NCI-H460 (cell line): Measurements from ENCODE around the gene TTI1. TPM values are rescaled to one million over a fixed set of nuclear protein-coding genes. Genes with fewer than 3 reads are reported as not detected.
"Not testable (repeated sequence)": the region's sequence is repeated elsewhere in the genome, so short reads cannot be mapped to it uniquely, and the experiment has no call there.

Experiments
- DNase-seq: peaks from one replicate; pipeline ENCODE4 v3.0.0-alpha.2; 2016; ENCODE audit warnings: low read depth; ENCODE audit errors: extremely low read depth
- total RNA-seq: library from RNA; depleted of rRNA; stranded (reverse); fragments of >200 nt; shearing (Covaris generic); gene quantifications from 2 replicates; pipeline ENCODE4 v1.2.3, GENCODE V29; 2014

The TTI1 gene
- total RNA-seq, 1 experiment from 2014 or later: 27.3 TPM

DNA sequence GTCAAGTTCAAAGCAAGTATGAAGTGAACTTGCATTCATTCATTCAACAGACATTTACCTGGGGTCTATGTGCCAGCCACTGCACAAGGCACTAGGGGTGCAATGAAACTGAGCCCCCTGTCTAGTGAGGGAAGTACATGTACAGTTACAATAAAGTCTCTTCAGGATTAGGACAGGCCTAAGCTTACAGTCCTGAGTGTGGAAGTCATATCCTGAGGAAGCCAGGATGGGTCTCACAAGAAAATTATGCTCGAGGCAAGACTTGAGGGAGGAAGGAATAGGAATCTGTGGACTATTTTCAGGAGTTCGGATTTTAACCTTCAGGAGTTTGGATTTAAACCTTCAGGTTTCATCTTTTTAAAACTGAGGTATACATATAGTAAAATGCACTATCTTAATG lies 19.4 kb downstream of the TTI1 start:
- DNase-seq: no peak

DNA sequence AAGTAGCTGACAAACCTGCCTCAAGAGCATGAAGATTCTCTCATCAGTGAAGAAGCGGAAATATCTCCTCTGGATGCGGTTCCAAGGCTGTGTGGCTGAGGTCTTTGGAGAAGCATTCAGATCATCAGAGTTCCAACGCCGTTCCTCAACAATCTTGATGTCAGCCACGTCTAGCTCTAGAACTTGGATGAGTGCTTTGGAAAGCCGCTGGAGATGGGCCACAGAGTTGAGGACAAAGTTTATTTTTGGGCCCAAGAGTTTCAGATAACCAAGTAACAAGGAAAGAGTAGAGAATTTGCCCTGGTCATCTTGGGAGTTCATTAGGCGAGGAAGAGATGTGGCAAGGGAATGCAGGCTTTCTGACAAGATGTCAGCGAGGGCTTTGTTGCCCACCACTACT lies 20.9 kb downstream of the TTI1 start:
- no peak for DNase-seq

DNA sequence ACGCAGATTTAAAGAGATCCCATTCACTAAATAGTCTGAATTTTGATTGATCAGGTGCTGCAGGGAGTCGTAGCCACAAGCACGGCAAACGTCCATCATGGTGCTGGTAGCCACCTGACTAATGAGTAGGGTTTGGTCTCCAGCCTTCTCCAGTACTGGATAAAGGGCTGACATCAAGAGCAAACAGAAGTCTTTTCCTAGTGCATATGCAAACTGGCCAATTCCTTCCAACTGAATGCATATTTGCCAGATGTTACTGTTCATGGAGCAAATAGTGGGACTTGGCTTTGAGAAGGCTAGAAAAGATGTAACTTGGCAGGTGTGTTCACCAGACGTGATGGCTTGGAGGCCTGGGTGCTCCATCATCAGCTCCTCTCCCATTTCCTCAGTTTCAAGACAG lies 21.6 kb downstream of the TTI1 start:
- DNase-seq: no peak

DNA sequence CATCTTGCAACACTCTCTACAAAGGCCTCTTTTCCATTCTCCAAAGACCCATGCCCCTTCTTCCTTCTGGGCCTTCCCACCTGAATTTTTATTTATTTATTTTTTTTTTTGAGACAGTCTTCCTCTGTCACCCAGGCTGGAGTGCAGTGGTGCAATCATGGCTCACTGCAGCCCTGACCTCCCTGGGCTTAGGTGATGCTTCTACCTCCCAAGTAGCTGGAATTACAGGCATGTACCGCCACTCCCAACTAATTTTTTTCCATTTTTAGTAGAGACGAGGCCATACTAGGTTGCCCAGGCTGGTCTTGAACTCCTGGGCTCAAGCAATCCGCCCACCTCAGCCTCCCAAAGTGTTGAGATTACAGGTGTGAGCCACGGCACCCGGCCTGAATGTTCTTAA lies 23.8 kb downstream of the TTI1 start:
- DNase-seq: not testable (repeated sequence)

DNA sequence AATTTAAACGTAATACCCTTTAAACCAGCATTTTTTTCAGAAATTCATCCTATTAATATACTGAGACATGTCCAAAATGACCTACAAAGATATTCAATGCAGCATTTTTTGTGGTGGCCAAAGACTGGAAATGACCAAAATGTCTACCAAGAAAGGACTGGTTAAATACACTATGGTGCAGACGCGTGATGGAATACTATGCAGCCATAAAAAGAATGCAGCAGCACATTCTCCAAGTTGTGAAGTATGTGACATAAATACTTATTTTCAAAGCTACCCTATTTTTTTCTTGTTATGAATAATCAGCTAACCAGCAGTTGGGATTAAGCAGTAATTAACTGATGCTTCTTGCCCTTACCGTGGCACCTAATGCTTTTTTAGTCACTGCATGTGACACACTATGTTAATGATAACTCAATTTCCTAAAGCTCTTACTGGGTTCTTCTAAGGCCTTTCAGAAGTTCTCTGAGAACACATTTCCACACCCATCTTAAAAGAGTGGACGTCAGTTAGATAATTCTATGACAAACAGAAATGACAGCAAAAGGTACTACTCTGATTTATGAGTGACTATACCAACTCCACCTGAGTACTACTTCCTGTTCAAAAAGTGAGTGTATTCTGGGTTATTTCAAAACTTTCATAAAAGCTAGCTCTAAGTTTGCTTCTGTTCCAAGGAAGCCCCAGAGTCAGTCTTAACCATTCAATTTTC lies 24.9 kb downstream of the TTI1 start:
- DNase-seq: no peak

DNA sequence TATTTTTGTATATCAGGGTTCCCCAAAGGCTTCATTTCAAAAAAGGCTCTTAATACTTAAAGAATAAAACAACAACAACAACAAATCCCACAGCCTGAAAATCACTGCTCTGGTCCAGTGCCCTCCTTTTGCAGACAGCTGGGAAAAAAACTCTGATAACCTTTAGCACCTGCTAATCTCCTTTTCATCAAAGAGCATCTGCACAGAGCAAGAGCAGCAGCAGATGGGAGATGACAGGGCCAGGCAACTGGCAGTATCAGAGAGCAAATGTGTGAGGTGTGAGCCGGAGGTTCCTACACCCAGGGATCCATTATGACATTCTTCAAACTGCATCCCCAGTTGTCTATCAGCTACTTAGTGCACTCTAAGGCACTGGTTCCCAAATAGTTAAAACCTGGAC lies 25.7 kb downstream of the TTI1 start:
- DNase-seq: no peak

DNA sequence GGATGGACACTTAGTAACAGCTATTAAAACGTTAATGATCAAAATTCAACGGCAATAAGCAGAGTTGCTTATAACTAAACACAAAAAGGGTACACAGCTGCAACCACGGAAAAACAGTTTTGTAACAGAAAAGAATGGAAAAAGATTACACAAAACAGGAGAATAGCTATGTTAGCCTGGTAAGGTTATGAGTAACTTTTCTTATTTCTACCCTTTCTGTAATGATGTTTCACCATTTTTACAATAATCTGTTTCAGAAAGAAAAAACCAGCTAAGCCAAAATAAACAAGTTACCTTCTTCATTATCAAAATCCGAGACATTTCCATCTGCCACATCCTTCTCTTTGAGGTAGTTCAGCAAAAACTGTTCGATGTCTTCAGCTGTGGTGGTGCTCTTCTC lies 27.4 kb downstream of the TTI1 start:
- no peak for DNase-seq

DNA sequence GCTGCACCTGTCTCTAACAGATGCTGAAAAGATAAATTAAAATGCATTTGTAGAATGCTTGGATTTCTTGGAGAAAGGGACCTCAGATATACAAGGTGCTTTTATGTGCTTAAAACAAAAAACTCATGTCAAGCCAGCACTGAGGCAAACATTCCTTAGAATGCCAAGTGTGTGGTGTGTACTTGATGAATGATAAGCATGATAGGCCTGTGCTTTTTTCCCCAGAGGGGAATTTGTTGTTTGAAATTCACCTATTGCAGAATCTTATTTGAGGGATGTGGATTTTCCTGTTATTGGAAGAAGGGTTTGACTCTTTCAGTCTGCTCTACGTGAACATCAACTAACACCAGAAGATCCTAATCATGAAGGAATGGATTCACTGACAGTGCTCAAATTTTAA lies 28.8 kb downstream of the TTI1 start:
- no peak for DNase-seq

DNA sequence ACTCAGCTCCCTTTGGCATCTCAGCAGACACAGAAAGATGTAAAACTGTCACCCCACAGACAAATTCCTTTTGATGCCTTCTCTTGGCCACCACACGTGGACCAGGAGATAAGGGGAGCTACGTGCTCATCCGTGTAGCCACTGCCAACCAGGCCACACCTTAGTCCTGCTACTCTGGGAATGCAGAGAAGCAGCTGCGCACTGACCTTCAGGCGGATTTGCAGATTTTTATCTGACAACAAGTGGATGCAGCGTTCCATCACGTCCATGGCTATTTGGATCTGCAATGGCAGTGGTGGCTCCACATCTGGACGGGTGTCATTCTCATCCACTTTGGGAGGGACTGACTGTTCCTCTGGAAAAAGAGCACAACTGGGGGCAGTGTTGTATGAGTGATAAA lies 30.8 kb downstream of the TTI1 start:
- DNase-seq: no peak

DNA sequence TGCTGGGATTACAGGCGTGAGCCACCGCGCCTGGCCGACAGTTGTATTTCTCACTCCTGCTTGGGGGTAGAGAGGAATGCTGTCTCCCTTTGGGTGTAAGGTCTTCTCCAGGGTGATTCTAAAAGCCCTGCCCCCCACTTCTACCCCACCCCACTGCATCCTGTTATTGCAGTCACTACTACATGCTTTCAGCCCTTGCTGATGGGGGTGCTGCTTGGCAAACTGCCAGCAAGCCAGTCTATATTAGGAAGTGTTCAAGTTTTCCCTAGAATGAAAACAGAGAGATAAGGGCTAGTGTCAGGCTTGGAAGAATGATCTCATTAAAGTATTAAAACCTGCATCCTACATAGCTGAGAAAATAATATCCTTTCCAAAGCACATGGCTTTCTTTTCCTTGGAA lies 31.3 kb downstream of the TTI1 start:
- no peak for DNase-seq

DNA sequence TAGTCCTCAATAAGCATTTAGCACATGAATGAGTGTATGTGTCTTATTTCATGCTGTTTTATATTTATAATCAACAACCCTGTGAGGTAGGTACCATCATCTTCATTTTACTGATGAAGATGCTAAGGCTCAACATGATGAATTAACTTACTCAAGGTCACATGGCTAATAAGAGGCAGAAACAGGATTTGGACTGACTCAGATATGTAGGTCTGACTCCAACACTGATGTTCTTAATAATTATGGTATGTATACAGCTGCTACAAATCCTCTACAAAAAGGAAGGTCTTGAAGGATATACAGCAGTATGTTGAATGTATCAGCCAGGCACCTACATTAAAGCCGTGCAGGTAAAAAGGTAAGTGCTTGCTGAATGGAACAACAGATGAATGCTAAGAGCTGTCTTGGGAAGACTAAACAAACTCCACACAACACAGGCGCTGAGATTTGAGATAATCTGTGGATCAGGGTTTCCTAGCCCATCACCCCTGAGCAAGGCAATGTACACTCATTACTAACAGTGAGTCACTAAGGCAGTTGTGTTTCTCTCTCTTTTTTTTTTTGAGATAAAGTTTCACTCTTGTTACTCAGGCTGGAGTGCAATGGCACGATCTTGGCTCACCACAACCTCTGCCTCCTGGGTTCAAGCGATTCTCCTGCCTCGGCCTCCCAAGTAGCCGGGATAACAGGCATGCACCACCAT lies 31.9 kb downstream of the TTI1 start:
- DNase-seq: no peak

DNA sequence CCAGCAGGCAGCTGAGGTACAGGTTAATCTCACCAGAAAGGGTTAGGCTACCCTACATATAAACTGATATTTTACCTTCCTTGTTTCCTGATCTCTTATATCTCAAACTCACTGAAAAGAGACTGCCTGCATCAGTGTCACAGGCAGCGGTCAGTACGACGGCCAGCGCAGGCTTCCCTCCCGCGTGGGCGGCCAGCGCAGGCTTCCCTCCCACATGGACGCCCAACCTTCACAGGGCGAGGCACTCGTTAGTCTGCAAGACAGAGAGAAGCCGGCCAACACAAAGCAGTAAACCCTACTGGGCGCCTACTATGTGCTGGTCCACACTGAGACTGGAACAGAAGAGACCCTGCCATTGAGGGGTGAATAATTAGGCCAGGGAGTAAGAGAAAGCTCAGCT lies 33.0 kb downstream of the TTI1 start:
- DNase-seq: no peak

DNA sequence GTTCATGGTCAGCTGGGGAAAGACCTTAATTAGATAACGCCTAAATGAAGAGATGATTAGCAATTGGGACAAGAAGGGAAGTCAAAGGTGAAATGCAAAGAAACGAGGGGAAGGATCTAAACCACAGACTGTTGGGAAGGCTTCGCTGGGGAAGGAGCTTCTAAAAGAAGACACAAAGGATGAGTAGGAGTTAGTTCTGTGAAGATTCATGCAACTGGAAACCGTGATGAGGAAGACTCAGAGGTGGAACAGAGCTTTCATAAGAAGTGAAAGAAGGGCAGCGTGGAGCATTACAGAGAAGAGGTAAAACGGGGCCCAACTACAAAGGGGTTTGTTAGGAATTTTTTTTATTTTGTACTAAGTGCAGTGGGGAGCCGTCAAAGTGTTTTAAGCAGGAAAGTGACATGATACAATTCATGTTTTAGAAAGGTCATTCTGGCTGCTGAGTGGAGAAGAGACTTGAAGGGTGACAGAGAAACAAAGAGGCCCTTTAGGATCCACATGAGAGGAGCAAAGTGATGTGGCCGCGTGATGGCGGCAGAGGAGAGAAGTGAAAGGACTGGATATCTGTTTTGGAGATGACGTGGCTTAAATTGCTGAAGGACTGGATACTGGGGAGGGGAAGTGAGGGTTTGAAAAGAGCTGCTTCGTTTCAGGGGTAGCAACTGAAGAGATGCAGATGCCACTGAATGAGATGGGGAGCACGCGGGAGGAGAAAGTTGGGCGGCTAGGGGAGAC lies 33.6 kb downstream of the TTI1 start:
- DNase-seq: no peak

DNA sequence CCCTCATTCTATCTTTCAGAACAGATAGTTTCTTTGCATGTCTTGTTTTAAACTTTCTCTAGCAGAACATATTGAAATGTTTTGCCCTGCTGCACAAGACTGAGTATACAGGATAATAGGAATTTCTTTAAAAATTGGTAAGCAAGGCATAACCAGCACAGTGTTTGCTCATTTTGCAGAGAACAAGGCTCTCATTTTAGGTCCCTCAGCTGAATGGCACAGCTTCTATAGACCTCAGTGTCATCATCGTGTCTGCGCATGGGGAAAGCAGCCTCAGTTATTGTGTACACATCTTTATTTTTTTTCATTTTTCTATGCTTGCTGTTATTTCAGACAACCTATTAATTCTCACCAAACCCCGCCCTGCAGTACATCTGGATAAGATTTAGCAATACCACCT lies 35.7 kb downstream of the TTI1 start:
- DNase-seq: no peak

DNA sequence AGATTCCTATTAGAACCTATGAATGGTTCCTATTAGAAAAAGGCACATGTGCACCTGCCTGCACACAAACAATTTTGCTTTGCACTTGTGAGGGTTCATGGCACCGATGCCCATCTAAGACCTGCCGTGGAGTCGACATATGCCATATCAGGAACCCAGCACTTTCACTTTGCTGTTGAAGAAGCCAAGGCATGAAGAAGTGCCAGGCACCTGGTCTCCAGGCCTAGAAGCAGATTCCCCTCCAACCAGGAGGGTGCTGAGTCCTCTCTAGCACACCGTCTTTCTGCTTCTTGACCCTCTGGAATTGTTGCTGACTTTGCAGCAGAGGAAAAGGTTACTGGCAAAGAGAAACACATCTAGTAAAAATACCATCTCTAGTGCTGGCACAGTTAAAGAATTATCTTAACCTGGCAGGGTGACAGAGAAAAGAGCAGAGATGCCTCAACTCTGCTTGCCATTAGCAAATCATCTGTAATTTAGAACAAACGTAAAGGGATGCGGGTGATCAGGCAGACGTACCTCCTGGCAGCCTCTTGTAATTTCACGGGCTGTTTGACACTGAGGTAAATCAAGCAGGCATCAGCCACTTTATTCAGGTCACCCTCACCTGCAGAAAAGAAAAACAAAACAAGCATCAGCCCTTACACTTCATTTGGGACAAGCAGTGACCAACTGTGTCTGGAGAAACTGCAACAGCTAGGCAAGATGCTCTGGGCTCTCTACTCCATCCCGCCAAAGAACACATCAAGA lies 37.2 kb downstream of the TTI1 start:
- DNase-seq: no peak

DNA sequence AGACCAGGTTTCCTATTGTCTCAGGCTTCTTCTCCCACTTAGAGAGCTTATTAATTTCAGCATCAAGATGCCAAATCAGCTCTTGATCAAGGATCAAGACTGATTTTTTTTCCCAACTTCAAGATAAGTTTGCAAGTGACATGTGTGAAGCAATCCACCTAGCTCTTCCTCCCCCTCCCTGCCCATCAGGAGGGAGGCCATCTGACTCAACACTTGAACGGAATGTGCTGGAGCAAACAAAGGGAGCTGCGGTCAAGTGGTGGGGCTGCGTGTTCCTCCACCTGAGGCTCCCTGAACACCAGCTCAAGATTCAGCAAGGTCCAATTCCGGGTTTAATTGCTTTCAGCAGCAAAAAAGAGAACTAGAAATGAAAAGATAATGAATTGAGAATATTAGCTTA lies 38.7 kb downstream of the TTI1 start:
- no peak for DNase-seq

DNA sequence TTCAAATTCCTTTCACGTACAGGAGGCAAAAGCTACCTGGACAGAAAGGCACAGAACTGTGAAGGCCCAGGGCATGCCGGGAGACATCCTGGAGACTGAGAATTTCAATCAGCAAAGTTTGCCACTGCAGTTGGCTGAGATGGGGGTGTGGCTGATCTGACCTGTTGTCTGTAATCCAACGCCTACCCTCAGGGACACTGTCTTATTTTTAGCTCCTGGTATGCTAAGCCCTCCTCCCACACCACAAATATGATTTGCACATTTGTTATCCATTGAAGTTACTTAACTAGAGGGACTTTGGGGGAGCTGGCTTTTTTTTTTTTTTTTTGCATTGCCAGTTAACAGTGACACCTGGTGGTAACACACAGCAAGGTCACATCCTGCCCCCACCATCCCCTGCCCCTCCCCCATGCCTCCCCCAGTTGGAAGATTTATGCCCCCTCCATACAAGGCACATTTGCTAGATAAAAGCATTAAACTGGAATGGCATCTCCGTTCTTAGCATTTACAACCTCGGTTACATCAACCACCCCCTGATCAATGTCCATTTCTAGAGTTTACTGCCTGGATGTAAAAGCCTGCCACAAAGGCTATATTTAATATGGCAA lies 40.4 kb downstream of the TTI1 start:
- peak; percentile 18 for DNase-seq

DNA sequence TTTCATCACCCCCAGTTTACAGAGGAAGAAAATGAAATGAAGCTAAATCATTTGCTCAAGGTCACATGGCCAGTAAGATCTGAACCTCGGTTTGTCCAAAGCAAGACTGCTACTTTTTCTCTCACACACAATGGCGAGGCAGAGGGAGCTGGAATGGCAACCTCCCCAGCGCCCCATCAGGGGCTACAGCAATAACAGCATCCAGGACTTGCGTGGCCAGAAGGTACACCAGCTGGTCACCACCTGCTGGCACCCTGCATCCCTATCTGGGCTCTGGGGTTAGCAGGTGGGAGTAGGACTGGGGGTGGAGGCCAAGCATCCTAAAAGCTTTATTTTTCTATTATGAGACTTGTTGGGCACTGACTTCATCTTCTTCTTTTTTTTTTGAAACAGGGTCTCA lies 41.3 kb downstream of the TTI1 start:
- DNase-seq: no peak

DNA sequence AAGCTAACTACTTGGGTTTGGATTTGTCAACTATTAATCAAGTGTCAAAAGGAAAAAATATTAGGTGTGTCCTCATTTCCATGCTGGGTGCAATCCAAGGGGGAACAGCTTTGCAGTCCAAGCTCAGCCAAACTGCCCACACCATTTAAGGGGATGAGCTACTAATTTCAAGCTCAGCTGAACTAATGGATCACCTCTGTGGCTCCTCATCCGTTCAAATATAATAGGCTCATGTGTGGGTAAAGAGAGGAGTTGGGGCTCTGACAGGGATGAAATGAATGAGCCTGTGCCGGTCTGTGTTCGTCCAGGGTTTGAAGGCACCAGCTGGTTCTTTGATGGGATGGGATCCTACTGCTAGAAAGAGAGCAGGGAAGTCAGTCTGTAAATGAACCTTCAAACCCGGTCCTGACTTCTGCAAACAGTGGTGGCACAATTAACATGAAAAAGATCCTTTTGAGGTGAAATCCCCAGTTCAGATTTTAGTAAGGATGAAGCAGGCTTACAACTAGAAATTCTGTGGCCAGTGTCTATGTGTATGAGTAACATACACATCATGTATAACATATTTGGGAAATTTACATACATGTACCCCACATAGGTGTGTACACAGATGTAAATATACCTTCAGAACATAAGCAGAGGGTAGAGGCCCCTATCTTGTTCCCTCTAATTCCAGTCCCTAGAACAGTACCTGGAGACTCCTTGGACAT lies 41.9 kb downstream of the TTI1 start:
- no peak for DNase-seq

DNA sequence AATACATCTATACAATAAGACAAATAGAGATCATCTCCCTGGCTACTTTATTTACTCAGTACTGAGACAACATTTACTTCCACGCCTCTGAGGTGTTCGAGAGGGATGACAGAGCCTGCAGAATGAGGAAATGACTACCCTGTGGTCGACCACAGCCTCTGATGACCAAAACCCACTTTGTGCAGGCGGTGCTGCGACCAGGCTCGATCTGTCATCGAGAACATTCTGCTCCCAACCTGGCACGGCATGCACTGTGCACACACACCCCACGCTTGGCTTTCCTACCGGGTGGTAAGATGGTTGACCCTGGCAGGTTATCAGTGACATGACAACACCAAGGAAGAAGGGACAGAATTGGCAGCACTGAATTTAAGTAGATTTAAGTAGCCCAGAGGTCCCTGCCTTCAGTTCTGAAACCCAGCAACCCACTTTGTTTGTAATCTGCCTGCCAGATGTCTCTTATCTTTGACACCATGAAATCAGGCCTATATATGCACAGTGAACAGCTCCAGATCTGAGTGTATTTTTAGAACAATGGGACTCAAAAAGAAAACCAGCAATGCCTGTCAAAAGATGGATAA lies 42.6 kb downstream of the TTI1 start:
- DNase-seq: no peak
